IPS-20b (cell line): ENCODE data around the gene LRRC10B.

Experiments used
- H3K27ac ChIP-seq: one replicate; pipeline ENCODE4 v1.5.1; 2013; ENCODE audit warnings: low read length
- H3K27me3 ChIP-seq: 2 replicates; pipeline ENCODE4 v1.6.1; 2013; ENCODE audit warnings: mild to moderate bottlenecking, low read length, inconsistent platforms; ENCODE audit not compliant: insufficient read depth
- H3K36me3 ChIP-seq: 2 replicates; pipeline ENCODE4 v1.6.1; 2013; ENCODE audit warnings: low read depth, mild to moderate bottlenecking, inconsistent platforms, low read length, moderate library complexity; ENCODE audit not compliant: insufficient read depth
- H3K4me1 ChIP-seq: 2 replicates; pipeline ENCODE4 v1.6.1; 2013; ENCODE audit warnings: mild to moderate bottlenecking, control low read depth, inconsistent platforms, low read length, moderate library complexity; ENCODE audit not compliant: insufficient read depth
- H3K4me3 ChIP-seq: 2 replicates; pipeline ENCODE4 v1.5.1; 2013; ENCODE audit warnings: mild to moderate bottlenecking, low read length, inconsistent platforms
- H3K9ac ChIP-seq: 2 replicates; pipeline ENCODE4 v1.6.1; 2013; ENCODE audit warnings: low read depth, mild to moderate bottlenecking, inconsistent platforms, low read length, moderate library complexity
- H3K9me3 ChIP-seq: 2 replicates; pipeline ENCODE4 v1.6.1; 2013; ENCODE audit warnings: mild to moderate bottlenecking, low read depth, low read length, inconsistent platforms; ENCODE audit not compliant: insufficient read depth

Gene LRRC10B

DNA sequence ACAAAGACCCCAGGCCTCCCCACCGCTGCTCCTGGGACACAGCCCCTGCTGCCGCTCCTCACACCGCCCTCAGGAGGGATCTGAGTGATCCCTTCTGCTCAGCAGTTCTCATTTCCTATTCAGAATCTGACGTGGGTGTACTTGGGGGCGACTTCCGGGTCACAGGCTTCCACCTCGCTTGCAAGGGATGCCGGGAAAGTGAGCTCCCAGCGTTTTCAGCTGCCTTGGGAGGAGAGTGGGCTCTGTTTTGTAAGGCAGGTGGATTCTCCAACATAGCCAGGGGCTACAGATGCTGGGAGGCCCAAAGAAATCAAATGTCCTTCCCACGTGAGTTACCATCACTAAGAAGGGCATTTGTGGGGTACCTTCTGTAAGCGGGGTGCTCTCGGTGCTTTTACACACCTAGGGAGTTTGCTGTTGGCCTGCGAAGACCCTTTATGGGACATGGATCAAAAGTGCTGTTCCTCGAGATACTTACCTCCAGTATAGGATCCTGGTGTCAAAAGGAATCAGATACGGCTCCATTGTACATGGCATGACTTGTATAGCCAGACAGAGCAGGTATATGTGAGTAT is 9.7 kb upstream of the LRRC10B start:
- Histone ChIP-seq H3K36me3 (no peaks in the 10 kb centered on the region), H3K4me3 (no peak overlapping the region), H3K4me1 (peaks cover 10% of the 10 kb centered on the region; the same call in 1 of the 2 replicates), H3K27me3 (peaks cover 15% of the 10 kb centered on the region), H3K9me3 (no peaks in the 10 kb centered on the region), H3K27ac (no peak overlapping the region), H3K9ac (no peak overlapping the region)

DNA sequence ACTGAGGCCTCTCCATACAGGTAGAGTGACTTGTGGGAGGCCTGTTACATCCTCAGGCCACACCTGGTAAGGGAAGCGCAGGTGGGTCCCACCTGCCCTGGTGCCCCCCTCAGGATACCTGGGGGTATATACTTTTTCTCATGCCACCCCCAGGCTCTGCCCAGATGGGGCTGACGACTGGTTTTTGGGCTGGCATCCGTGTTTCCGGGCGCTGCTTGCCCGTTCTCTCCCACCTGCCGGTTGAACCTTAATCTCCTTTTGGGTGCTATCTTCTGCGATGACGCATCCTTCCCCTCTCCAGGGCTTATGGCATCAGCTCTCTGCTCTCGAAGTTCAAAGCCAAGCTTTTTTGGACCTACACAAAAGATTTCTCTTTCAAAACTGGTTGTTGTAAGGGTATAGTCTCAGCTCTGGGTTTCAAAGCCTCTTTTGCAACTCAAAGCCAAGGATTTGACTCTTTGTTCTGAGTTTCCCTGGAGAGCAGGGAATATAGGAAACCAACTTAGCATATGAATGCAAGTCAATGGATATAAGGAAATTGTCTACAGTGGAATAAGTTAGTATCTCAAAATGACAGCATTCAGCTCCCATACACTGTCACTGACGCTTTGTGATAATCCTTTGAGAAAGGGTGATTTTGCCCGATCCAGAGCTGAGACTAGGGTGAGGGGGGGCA is 8.6 kb upstream of the LRRC10B start:
- Histone ChIP-seq H3K4me1 (peaks cover 10% of the 10 kb centered on the region; the same call in 1 of the 2 replicates), H3K4me3 (peak overlapping the region; percentile 58; the same call in 1 of the 2 replicates), H3K27me3 (peaks cover 15% of the 10 kb centered on the region), H3K27ac (peak overlapping the region; percentile 55), H3K9ac (peak overlapping the region; percentile 42; the same call in 1 of the 2 replicates), H3K9me3 (no peaks in the 10 kb centered on the region), H3K36me3 (no peaks in the 10 kb centered on the region)

DNA sequence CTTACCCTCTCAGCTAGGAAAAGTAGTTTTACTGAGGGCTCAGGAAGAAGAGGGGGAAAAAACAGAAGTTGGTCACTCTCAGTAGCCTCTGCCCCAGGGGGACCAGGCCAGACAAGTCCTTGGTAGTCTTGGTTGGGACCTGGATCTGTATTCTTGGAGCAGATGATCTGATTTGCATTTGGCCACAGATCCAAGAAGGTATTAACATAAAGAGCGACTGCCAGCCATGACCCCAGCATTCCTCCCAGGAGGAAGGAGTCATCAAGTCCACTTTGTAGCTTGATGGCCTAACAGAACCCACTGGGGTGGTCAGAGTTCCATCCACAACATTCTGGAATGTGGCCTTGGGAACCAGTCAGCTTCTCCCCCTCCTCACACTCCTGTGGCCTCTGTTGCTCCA is 6.0 kb upstream of the LRRC10B start:
- H3K27me3 ChIP-seq = peaks cover 35% of the 10 kb centered on the region
- no peak overlapping the region for H3K27ac ChIP-seq
- H3K4me3 ChIP-seq = no peak overlapping the region
- no peaks in the 10 kb centered on the region for H3K36me3 ChIP-seq
- peaks cover 19% of the 10 kb centered on the region; the same call in 1 of the 2 replicates for H3K4me1 ChIP-seq
- no peaks in the 10 kb centered on the region for H3K9me3 ChIP-seq
- no peak overlapping the region for H3K9ac ChIP-seq

DNA sequence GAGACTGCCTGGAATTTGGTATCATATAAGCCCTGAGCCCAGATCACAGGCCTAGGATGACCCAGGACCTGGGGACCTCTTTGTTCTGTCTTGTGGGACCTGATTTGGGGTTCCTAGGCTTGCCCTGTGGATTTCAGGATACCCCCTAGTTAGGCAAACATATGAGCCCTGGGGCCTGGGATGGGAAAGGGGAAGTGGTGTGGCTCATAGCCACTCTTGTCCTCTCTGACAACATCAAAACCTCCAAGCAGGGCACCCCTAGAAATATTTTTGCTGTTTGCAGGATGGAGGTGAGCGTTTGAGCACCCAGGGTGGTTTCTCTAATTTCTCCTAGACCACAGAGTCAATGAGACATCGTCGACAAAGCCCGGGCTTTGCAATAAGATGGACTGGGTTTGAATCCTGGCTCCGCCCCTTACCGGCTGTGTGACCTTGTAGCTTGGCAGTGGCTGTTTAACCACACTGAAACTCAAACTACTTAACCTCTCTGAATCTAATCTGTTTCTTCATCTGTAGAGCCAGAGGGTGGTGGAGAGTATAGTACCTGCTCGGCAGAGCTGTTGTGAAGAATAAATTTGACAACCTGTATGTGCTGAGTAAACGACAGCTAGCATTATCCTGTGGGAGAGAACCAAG is 5.3 kb upstream of the LRRC10B start:
- H3K27me3 ChIP-seq = peaks cover 42% of the 10 kb centered on the region
- H3K4me1 ChIP-seq = peaks cover 25% of the 10 kb centered on the region; the same call in 1 of the 2 replicates
- H3K9ac ChIP-seq = no peak overlapping the region
- H3K4me3 ChIP-seq = no peak overlapping the region
- H3K36me3 ChIP-seq = no peaks in the 10 kb centered on the region
- H3K27ac ChIP-seq = no peak overlapping the region
- H3K9me3 ChIP-seq = no peaks in the 10 kb centered on the region

DNA sequence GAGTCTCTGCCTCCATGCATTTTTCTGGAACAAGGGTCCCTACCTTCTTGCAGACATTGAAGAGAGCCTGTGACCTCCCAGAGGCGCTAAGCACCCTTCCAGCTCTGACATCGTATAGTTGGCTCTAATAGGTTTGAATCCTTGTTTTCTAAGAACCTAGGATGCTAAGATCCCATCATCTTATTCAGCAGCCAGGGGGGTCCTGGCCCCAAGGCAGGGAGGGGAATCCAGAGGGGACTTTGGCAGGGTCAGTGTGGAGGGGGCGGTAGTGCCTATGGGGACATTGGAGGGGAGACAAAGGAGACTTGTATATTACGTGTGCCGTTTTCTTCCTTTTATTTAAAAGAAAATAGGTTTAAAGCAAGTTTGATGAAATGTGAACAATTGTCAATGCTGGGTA is 3.4 kb upstream of the LRRC10B start:
- Histone ChIP-seq H3K27me3 (peaks cover 47% of the 10 kb centered on the region), H3K9me3 (no peaks in the 10 kb centered on the region), H3K4me3 (no peak overlapping the region), H3K36me3 (no peaks in the 10 kb centered on the region), H3K9ac (no peak overlapping the region), H3K4me1 (peaks cover 19% of the 10 kb centered on the region; the same call in 1 of the 2 replicates), H3K27ac (no peak overlapping the region)

DNA sequence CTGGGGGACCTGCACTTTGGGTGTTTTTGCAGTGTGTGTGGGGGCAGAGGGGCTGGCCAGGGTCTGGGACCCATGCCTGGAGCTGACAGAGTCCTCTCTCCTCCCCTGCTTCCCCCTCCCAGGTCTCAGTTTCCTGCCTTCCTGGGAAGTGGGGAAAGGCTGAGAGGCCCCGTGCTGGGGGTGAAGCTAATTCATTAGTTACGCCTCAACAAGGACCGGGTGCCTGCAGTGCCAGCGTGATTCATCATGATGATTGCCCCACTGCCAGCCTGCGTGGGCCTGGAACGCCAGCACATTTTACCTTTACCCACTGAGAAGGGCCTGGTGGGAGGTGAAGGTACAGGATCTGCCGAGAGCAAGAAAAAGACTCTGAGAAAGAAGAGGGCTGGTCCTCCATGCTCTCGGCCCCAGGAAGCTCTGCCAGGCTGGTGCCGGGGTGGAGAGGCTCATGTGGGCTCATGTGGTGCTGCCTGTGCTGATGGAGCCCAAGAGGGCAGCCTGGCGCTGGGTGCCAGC is 2.9 kb upstream of the LRRC10B start:
- Histone ChIP-seq H3K36me3 (no peaks in the 10 kb centered on the region), H3K9ac (no peak overlapping the region), H3K27me3 (peaks cover 53% of the 10 kb centered on the region), H3K9me3 (no peaks in the 10 kb centered on the region), H3K4me3 (no peak overlapping the region), H3K27ac (no peak overlapping the region), H3K4me1 (peaks cover 15% of the 10 kb centered on the region; the same call in 1 of the 2 replicates)

DNA sequence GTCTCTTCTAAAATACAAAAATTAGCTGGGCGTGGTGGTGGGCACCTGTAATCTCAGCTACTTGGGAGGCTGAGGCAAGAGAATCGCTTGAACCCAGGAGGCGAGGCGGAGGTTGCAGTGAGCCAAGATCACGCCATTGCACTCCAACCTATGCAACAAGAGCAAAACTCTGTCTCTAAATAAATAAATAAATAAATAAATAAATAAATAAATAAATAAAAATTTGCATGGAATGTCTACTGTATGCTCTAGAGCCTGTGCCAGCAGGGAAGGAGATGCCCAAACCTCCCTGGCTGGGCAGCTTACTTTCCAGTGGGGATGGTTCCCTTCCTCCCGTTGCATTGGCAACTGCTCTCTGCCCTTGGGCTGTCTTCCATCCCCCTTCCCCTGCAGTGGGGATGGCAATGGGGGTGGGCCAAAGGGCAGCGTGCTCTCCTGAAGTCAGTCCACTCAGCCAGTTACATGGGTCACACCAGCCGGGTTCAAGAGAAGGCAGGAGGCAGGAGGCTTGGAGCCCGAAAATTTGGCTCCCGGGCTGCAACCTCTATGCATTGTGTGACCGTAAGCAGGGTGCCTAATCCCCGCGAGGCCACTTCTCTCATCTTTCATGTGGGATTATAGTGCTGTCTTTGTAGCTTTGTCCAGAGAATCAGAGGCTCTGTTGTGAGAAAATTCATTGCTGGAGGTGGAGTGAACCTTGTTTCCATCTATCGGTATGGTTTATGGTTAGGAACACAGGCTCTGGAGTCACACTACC is 1.4 kb upstream of the LRRC10B start:
- no peak overlapping the region for H3K27ac ChIP-seq
- peaks cover 64% of the 10 kb centered on the region for H3K27me3 ChIP-seq
- H3K4me1 ChIP-seq = peaks cover 15% of the 10 kb centered on the region; the same call in 1 of the 2 replicates
- H3K9ac ChIP-seq = no peak overlapping the region
- H3K9me3 ChIP-seq = no peaks in the 10 kb centered on the region
- H3K4me3 ChIP-seq = no peak overlapping the region
- H3K36me3 ChIP-seq = no peaks in the 10 kb centered on the region

DNA sequence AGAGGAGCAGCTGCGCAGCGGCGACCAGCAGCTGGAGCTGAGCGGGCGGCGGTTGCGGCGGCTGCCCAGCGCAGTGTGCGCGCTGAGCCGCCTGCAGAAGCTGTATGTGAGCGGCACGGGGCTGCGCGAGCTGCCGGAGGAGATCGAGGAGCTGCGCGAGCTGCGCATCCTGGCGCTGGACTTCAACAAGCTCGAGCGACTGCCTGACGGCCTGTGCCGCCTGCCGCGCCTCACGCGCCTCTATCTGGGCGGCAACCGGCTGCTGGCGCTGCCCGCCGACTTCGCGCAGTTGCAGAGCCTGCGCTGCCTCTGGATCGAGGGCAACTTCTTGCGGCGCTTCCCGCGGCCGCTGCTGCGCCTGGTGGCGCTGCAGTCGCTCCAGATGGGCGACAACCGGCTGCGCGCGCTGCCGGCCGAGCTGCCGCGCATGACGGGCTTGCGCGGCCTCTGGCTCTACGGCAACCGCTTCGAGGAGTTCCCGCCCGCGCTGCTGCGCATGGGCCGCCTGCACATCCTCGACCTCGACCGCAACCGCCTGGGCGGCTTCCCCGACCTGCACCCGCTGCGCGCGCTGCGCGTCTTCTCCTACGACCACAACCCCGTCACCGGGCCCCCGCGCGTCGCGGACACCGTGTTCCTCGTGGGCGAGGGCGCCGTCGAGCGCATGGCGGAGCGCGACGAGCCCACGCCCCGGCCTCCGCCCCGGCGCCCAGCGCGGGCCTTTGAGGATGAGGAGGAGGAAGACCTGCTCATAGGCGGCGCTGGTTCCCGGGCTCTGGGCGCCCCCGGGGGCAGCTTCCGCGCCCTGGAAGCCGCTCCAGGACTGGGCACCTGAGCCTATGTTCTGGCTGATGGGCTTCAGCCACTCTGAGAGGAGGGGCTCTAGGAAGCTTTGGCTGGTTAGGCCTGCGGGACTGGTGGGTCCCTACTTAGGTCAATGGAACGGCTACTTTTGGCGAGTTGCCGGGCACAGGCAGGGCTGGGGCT is 787 bp downstream of the LRRC10B start:
- H3K4me3 ChIP-seq = peak overlapping the region; percentile 51; the same call in 1 of the 2 replicates
- peaks cover 58% of the 10 kb centered on the region for H3K27me3 ChIP-seq
- H3K4me1 ChIP-seq = peaks cover 21% of the 10 kb centered on the region; the same call in 1 of the 2 replicates
- no peaks in the 10 kb centered on the region for H3K36me3 ChIP-seq
- H3K9me3 ChIP-seq = no peaks in the 10 kb centered on the region
- H3K9ac ChIP-seq = no peak overlapping the region
- no peak overlapping the region for H3K27ac ChIP-seq

DNA sequence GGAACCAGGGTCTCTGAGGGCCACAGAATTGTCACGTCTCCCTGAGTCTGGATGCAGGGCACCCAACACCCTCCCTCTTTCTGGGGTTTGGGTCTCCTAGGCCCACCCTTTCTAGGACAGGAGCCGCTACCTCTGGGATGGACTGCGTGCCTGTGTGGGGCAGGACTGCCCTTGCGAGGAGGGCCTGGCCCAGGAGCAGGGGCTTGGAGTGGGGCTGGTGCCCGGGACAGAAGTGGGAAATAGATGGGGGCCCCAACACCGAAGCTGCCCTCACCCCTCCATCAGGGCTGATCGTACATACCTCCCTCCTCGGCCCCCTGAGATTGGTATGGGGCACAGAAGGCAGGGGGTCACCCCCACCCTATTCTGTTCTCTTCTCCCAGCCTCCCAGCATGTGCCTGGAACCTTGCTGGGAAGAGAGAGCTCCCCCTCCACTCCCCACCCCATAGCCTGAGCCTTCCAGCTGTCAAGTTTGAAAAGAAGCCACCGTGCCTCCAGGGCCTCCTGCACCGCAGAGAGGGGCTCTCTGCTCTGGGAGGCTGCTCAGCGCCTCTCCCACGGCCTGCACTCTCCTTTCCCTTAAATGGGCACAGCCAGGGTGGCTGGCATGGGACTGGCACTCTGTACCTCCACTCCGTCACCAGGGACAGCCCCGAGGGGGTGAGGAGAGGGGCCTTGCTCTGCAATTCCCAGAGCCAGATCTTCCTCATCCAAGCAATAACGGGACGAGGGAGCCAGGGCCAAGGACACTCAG is 1.8 kb downstream of the LRRC10B start:
- Histone ChIP-seq H3K4me3 (no peak overlapping the region), H3K27ac (no peak overlapping the region), H3K4me1 (peaks cover 24% of the 10 kb centered on the region; the same call in 1 of the 2 replicates), H3K27me3 (peaks cover 58% of the 10 kb centered on the region), H3K9me3 (no peaks in the 10 kb centered on the region), H3K9ac (no peak overlapping the region), H3K36me3 (no peaks in the 10 kb centered on the region)

DNA sequence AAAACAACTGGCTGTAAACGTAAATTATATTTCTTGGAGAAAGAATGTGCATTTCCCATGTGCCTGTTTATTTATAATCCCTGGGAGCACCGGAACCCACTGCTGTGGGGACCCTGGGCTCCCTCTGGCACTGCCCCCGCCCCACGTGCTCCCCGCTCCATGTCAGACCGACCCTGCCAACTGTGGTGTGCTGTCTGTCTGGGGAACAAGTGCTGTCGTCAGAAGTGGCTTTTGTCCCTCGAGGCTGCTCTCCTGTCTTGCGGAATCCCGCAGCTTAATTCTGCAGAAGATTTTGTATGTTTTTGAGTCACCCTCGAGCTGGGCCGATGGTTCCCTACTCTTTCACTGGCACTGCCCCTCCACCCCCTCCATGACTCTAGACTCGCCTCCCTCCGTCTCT is 2.4 kb downstream of the LRRC10B start:
- no peaks in the 10 kb centered on the region for H3K9me3 ChIP-seq
- no peaks in the 10 kb centered on the region for H3K36me3 ChIP-seq
- no peak overlapping the region for H3K27ac ChIP-seq
- peaks cover 19% of the 10 kb centered on the region; the same call in 1 of the 2 replicates for H3K4me1 ChIP-seq
- H3K4me3 ChIP-seq = no peak overlapping the region
- no peak overlapping the region for H3K9ac ChIP-seq
- H3K27me3 ChIP-seq = peaks cover 53% of the 10 kb centered on the region
